Measurements from ENCODE around the gene PRR19.

The PRR19 gene

GRCh38 chr19:42284066-42284501 is 17.8 kb upstream of the PRR19 start:
- Histone ChIP-seq H3K4me2 (ENCODE audit: insufficient read depth, low read length, poor library complexity, severe bottlenecking) (peak overlapping the region; percentile 32), H4K91ac (ENCODE audit: low read depth, low read length, poor library complexity) (no peak overlapping the region), H3K4ac (ENCODE audit: low read length) (no peak overlapping the region), H4K8ac (ENCODE audit: low read depth, low read length) (no peak overlapping the region), H2BK12ac (ENCODE audit: low read length) (no peak overlapping the region), H2BK5ac (ENCODE audit: low read length) (no peak overlapping the region), H3K27me3 (ENCODE audit: control insufficient read depth in 3 of 3, insufficient read depth in 3 of 3, low read depth in 1 of 3, low read length in 3 of 3) (peaks cover 0 to 2% (median 0%) of the 10 kb centered on the region in 3 experiments), H2BK120ac (ENCODE audit: low read depth, low read length) (no peak overlapping the region), H3K4me3 (ENCODE audit: low read length in 2 of 2) (peak overlapping the region; percentile 84 to 96), H3K9ac (ENCODE audit: low read depth, low read length, poor library complexity) (peak overlapping the region; percentile 92), H3K9me3 (replicated peaks in 1 of 2; ENCODE audit: control insufficient read depth in 2 of 2, insufficient read depth in 1 of 2, low read depth in 1 of 2, low read length in 2 of 2) (peaks cover 0 to 2% of the 10 kb centered on the region in 2 donors), H3K4me1 (ENCODE audit: control insufficient read depth in 2 of 2, insufficient read depth in 1 of 2, low read depth in 1 of 2, low read length in 2 of 2) (peaks cover 41 to 42% of the 10 kb centered on the region in 2 donors), H2BK15ac (ENCODE audit: low read length) (no peak overlapping the region), H3K14ac (ENCODE audit: low read length) (no peak overlapping the region), H3K23ac (ENCODE audit: low read depth, low read length, poor library complexity) (peak overlapping the region; percentile 66), H3K27ac (replicated peaks; ENCODE audit: low read length) (peak overlapping the region; percentile 97), H3K18ac (ENCODE audit: low read length) (peak overlapping the region; percentile 98), H3K79me1 (ENCODE audit: low read depth, low read length) (peaks cover 27% of the 10 kb centered on the region), H2AFZ (ENCODE audit: low read length) (peak overlapping the region; percentile 67), H3K36me3 (replicated peaks in 1 of 2; ENCODE audit: control insufficient read depth in 2 of 2, insufficient read depth in 2 of 2, low read length in 2 of 2) (peaks cover 29 to 37% of the 10 kb centered on the region in 2 donors), H2AK5ac (ENCODE audit: low read depth, low read length) (no peak overlapping the region)
- WGBS, 2 donors (ENCODE audit: extremely low coverage in 2 of 2, insufficient read length in 2 of 2, insufficient replicate concordance in 1 of 2), result no CpG with 5 or more reads among the region's 76 CpGs
- peak; percentile 68 for DNase-seq (ENCODE audit: low spot score)

GRCh38 chr19:42284591-42285341 is 17.2 kb upstream of the PRR19 start:
- Histone ChIP-seq H3K27ac (replicated peaks; ENCODE audit: low read length) (peak overlapping the region; percentile 50), H3K9ac (ENCODE audit: low read depth, low read length, poor library complexity) (peak overlapping the region; percentile 94), H2BK15ac (ENCODE audit: low read length) (no peak overlapping the region), H2BK120ac (ENCODE audit: low read depth, low read length) (no peak overlapping the region), H3K4me3 (ENCODE audit: low read length in 2 of 2) (peak overlapping the region; percentile 87 to 96), H3K4me2 (ENCODE audit: insufficient read depth, low read length, poor library complexity, severe bottlenecking) (peak overlapping the region; percentile 97), H3K4ac (ENCODE audit: low read length) (peak overlapping the region; percentile 81), H3K4me1 (ENCODE audit: control insufficient read depth in 2 of 2, insufficient read depth in 1 of 2, low read depth in 1 of 2, low read length in 2 of 2) (peaks cover 35 to 38% of the 10 kb centered on the region in 2 donors), H3K36me3 (replicated peaks in 1 of 2; ENCODE audit: control insufficient read depth in 2 of 2, insufficient read depth in 2 of 2, low read length in 2 of 2) (peaks cover 36 to 44% of the 10 kb centered on the region in 2 donors), H2AFZ (ENCODE audit: low read length) (peak overlapping the region; percentile 39), H3K79me1 (ENCODE audit: low read depth, low read length) (peaks cover 28% of the 10 kb centered on the region), H4K91ac (ENCODE audit: low read depth, low read length, poor library complexity) (no peak overlapping the region), H3K23ac (ENCODE audit: low read depth, low read length, poor library complexity) (peak overlapping the region; percentile 44), H2AK5ac (ENCODE audit: low read depth, low read length) (peak overlapping the region; percentile 82), H4K8ac (ENCODE audit: low read depth, low read length) (peak overlapping the region; percentile 58), H3K18ac (ENCODE audit: low read length) (peak overlapping the region; percentile 92), H3K9me3 (replicated peaks in 1 of 2; ENCODE audit: control insufficient read depth in 2 of 2, insufficient read depth in 1 of 2, low read depth in 1 of 2, low read length in 2 of 2) (peaks cover 0 to 2% of the 10 kb centered on the region in 2 donors), H2BK12ac (ENCODE audit: low read length) (no peak overlapping the region), H3K14ac (ENCODE audit: low read length) (peak overlapping the region; percentile 97), H2BK5ac (ENCODE audit: low read length) (peak overlapping the region; percentile 62), H3K27me3 (ENCODE audit: control insufficient read depth in 3 of 3, insufficient read depth in 3 of 3, low read depth in 1 of 3, low read length in 3 of 3) (peaks cover 0 to 2% (median 0%) of the 10 kb centered on the region in 3 experiments)
- no CpG with 5 or more reads among the region's 41 CpGs for WGBS, 2 donors (ENCODE audit: extremely low coverage in 2 of 2, insufficient read length in 2 of 2, insufficient replicate concordance in 1 of 2)
- peak; percentile 29 for DNase-seq (ENCODE audit: low spot score)

GRCh38 chr19:42285541-42285941 is 16.4 kb upstream of the PRR19 start:
- peaks cover 44 to 51% of the 10 kb centered on the region in 2 donors for H3K36me3 ChIP-seq (replicated peaks in 1 of 2; ENCODE audit: control insufficient read depth in 2 of 2, insufficient read depth in 2 of 2, low read length in 2 of 2)
- WGBS, 2 donors (ENCODE audit: extremely low coverage in 2 of 2, insufficient read length in 2 of 2, insufficient replicate concordance in 1 of 2), result no CpG with 5 or more reads among the region's 5 CpGs
- peaks cover 0 to 2% of the 10 kb centered on the region in 2 donors for H3K9me3 ChIP-seq (replicated peaks in 1 of 2; ENCODE audit: control insufficient read depth in 2 of 2, insufficient read depth in 1 of 2, low read depth in 1 of 2, low read length in 2 of 2)
- H4K8ac ChIP-seq (ENCODE audit: low read depth, low read length), result no peak overlapping the region
- peak overlapping the region; percentile 97 for H3K4me2 ChIP-seq (ENCODE audit: insufficient read depth, low read length, poor library complexity, severe bottlenecking)
- no peak for DNase-seq (ENCODE audit: low spot score)
- peaks cover 35 to 38% of the 10 kb centered on the region in 2 donors for H3K4me1 ChIP-seq (ENCODE audit: control insufficient read depth in 2 of 2, insufficient read depth in 1 of 2, low read depth in 1 of 2, low read length in 2 of 2)
- H3K4ac ChIP-seq (ENCODE audit: low read length), result no peak overlapping the region
- H3K14ac ChIP-seq (ENCODE audit: low read length), result no peak overlapping the region
- H2BK15ac ChIP-seq (ENCODE audit: low read length), result no peak overlapping the region
- no peak overlapping the region for H2BK120ac ChIP-seq (ENCODE audit: low read depth, low read length)
- H3K23ac ChIP-seq (ENCODE audit: low read depth, low read length, poor library complexity), result no peak overlapping the region
- no peak overlapping the region for H3K9ac ChIP-seq (ENCODE audit: low read depth, low read length, poor library complexity)
- H3K79me1 ChIP-seq (ENCODE audit: low read depth, low read length), result peaks cover 29% of the 10 kb centered on the region
- H2BK12ac ChIP-seq (ENCODE audit: low read length), result no peak overlapping the region
- peak overlapping the region; percentile 87 to 96 for H3K4me3 ChIP-seq (ENCODE audit: low read length in 2 of 2)
- H4K91ac ChIP-seq (ENCODE audit: low read depth, low read length, poor library complexity), result no peak overlapping the region
- peak overlapping the region; percentile 50 for H3K27ac ChIP-seq (replicated peaks; ENCODE audit: low read length)
- H3K18ac ChIP-seq (ENCODE audit: low read length), result peak overlapping the region; percentile 42
- H2AFZ ChIP-seq (ENCODE audit: low read length), result no peak overlapping the region
- H2BK5ac ChIP-seq (ENCODE audit: low read length), result peak overlapping the region; percentile 62
- peak overlapping the region; percentile 91 for H2AK5ac ChIP-seq (ENCODE audit: low read depth, low read length)
- peaks cover 0 to 2% (median 0%) of the 10 kb centered on the region in 3 experiments for H3K27me3 ChIP-seq (ENCODE audit: control insufficient read depth in 3 of 3, insufficient read depth in 3 of 3, low read depth in 1 of 3, low read length in 3 of 3)

- no peak overlapping the region for H3K27ac ChIP-seq (replicated peaks; ENCODE audit: low read length)
- DNase-seq (ENCODE audit: low spot score), result no peak
- H2BK120ac ChIP-seq (ENCODE audit: low read depth, low read length), result no peak overlapping the region
- H3K4me2 ChIP-seq (ENCODE audit: insufficient read depth, low read length, poor library complexity, severe bottlenecking), result peak overlapping the region; percentile 97
- peak overlapping the region; percentile 60 for H3K23ac ChIP-seq (ENCODE audit: low read depth, low read length, poor library complexity)
- H3K4ac ChIP-seq (ENCODE audit: low read length), result no peak overlapping the region
- no CpG with 5 or more reads among the region's 6 CpGs for WGBS, 2 donors (ENCODE audit: extremely low coverage in 2 of 2, insufficient read length in 2 of 2, insufficient replicate concordance in 1 of 2)
- peaks cover 0 to 2% (median 0%) of the 10 kb centered on the region in 3 experiments for H3K27me3 ChIP-seq (ENCODE audit: control insufficient read depth in 3 of 3, insufficient read depth in 3 of 3, low read depth in 1 of 3, low read length in 3 of 3)
- peaks cover 35 to 38% of the 10 kb centered on the region in 2 donors for H3K4me1 ChIP-seq (ENCODE audit: control insufficient read depth in 2 of 2, insufficient read depth in 1 of 2, low read depth in 1 of 2, low read length in 2 of 2)
- H3K4me3 ChIP-seq (ENCODE audit: low read length in 2 of 2), result peak overlapping the region; percentile 11 to 96
- H2BK5ac ChIP-seq (ENCODE audit: low read length), result peak overlapping the region; percentile 55
- H3K18ac ChIP-seq (ENCODE audit: low read length), result peak overlapping the region; percentile 59
- peaks cover 0 to 2% of the 10 kb centered on the region in 2 donors for H3K9me3 ChIP-seq (replicated peaks in 1 of 2; ENCODE audit: control insufficient read depth in 2 of 2, insufficient read depth in 1 of 2, low read depth in 1 of 2, low read length in 2 of 2)
- H2BK12ac ChIP-seq (ENCODE audit: low read length), result peak overlapping the region; percentile 88
- no peak overlapping the region for H4K8ac ChIP-seq (ENCODE audit: low read depth, low read length)
- H3K79me1 ChIP-seq (ENCODE audit: low read depth, low read length), result peaks cover 31% of the 10 kb centered on the region
- H2AK5ac ChIP-seq (ENCODE audit: low read depth, low read length), result peak overlapping the region; percentile 91
- H3K36me3 ChIP-seq (replicated peaks in 1 of 2; ENCODE audit: control insufficient read depth in 2 of 2, insufficient read depth in 2 of 2, low read length in 2 of 2), result peaks cover 48 to 56% of the 10 kb centered on the region in 2 donors
- H2AFZ ChIP-seq (ENCODE audit: low read length), result no peak overlapping the region
- H4K91ac ChIP-seq (ENCODE audit: low read depth, low read length, poor library complexity), result no peak overlapping the region
- peak overlapping the region; percentile 39 for H2BK15ac ChIP-seq (ENCODE audit: low read length)
- H3K14ac ChIP-seq (ENCODE audit: low read length), result no peak overlapping the region
- peak overlapping the region; percentile 83 for H3K9ac ChIP-seq (ENCODE audit: low read depth, low read length, poor library complexity)
These were observed 16.0 kb upstream of the PRR19 start for GRCh38 chr19:42285988-42286348.
